Left colon (tissue), 2 donors: ENCODE data around the gene FBXW4. TPM values are rescaled to one million over a fixed set of nuclear protein-coding genes. Genes with fewer than 3 reads are reported as not detected.

Experiments
- ATAC-seq: fragments of 200-7000 bp; cut with Tn5 transposase; one replicate; pipeline ENCODE4 v1.9.1; 2020; ENCODE audit warnings: mild to moderate bottlenecking, moderate library complexity
- DNase-seq, 2 donors: peaks; one replicate each; pipeline ENCODE4 v3.0.0-alpha.2; 2020
- intact Hi-C, 2 donors: fragments of 100-400 bp; cut with DNase I in 1 of 2; cut with micrococcal nuclease in 1 of 2; formaldehyde crosslinking; loops; one replicate each; pipeline versions ENCODE4 v1.11.2 to v1.14.0; 2022; cut with DNase I, micrococcal nuclease
- total RNA-seq, 2 donors: library from RNA; stranded (reverse); fragmentation: NEBNext Ultra II Directional; extraction: Animal tissue kit (Norgen Biotek cat#: 25700); gene quantifications; one replicate each; pipeline ENCODE4 v1.2.1, GENCODE V29; 2021
- donor health status: DM: no; HTN: no; CAD: no.
- donor health status: DM: yes; HTN: yes; CAD: no.

Gene FBXW4
- total RNA-seq, 2 donors from 2014 or later = 57.3 to 57.5 TPM

DNA sequence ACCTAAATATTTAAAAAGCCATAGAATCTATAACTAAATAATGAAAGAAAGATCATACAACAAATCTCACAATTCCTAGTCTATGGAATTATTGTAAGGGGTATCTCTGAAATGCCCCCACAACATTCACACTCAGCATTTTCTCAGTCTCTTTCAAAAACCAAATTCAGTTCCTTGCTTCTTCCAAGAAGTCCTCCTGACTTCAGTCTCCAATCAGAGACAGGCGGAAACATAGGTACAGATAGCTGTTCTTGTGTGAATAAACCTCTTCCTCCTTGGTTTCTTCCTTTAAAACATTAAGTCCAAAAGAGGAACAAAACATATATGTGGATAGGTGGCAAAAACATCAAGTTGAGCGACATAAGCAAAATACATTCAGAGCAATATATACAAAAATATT, 13.9 kb upstream of the FBXW4 start:
- ATAC-seq = no peak
- DNase-seq = no peak
- intact Hi-C loops = loop anchor here in 1 of 2 donors (5.0 kb wide), 1 partner anchor 73 kb away; the partner anchor contains the start of gene NPM3

DNA sequence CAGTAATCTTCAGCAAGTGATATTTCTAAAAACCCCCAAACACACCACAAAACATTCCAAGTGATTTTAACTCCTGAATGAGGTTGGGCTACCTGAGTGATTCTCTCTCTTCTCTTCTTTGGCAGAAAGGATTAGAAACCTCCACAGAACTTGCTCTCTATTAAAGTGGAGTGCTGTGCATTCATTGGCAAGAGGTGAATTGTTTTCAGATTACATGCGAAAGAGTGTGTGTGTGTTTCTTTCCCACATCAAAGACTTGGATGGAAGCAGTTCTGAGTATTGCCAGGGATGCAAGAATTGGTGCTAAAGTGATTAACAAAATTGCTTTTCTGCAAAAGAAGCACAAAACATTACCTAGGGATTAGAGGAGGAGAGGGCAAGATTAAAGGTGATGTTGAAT, 13.1 kb upstream of the FBXW4 start:
- intact Hi-C loops = loop anchor here in 1 of 2 donors (5.0 kb wide), 1 partner anchor 74 kb away; the partner anchor contains the start of gene NPM3
- ATAC-seq (no peak), DNase-seq (no peak)

DNA sequence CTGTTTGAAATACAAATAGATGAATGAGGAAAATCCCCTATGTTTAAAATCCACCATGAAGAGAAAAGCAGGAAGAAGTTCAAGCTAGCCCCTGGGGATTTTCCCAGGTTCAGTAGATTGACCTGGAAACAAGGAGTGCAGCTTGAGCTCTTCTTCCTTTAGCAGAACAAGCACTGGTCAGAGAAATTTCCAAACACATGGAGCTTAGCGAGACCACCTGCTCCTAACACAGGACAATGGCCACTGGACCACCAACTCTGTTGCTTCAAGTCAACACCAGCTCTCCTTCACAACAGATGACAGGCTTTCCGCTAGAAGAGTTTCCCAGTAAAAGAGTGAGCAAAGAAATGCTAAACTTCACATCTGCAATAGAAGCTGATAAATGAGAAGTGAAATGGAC, 9.4 kb upstream of the FBXW4 start:
- DNase-seq (no peak), ATAC-seq (no peak)
- intact Hi-C loops = no loop called here

DNA sequence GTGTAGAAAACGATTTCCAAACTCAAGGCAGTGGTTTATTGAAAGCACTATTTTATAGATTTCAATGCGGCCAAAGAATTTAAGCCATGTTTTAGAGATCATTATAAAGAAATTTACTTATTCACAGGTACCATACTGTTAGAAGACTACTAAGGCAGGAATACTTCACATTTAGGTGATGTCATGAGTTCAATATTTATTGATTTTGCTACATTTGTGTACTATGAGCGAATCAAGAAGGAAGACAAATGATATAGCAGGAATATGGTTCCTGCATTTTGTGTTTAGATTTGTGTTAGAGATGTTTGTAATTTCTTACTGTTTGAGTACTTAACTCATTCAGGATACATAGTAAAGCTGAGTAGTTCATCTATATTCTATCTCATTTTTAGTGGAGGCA, 1.7 kb upstream of the FBXW4 start:
- no peak for ATAC-seq
- intact Hi-C loops = no loop called here

DNA sequence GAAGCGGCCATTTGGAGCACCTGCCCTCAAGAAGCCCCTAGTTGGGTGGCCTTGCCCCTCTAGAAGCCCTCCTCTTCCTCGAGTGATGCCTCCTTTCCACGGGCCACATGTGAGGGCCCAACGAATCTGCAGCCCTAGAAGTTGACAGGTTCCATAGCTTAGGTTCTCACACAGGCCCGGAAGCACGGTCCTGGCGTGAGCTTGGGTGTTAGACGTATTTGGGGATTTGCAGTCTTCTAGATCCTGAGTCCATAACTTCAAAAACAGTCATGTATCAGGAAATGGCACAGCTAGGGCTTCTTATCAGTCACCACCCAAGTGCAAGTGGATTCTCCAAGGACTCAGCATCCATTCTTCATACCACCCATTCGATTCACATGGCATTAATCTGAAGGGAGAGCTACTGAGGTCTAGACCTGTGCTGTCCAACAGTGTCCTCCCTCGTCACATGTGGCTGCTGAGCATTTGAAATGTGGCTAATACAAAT, 477 bp upstream of the FBXW4 start:
- DNase-seq = no peak
- no peak for ATAC-seq
- intact Hi-C loops = no loop called here

More for the DNA sequence above, 1.7 kb upstream of the FBXW4 start:
- DNase-seq = no peak

DNA sequence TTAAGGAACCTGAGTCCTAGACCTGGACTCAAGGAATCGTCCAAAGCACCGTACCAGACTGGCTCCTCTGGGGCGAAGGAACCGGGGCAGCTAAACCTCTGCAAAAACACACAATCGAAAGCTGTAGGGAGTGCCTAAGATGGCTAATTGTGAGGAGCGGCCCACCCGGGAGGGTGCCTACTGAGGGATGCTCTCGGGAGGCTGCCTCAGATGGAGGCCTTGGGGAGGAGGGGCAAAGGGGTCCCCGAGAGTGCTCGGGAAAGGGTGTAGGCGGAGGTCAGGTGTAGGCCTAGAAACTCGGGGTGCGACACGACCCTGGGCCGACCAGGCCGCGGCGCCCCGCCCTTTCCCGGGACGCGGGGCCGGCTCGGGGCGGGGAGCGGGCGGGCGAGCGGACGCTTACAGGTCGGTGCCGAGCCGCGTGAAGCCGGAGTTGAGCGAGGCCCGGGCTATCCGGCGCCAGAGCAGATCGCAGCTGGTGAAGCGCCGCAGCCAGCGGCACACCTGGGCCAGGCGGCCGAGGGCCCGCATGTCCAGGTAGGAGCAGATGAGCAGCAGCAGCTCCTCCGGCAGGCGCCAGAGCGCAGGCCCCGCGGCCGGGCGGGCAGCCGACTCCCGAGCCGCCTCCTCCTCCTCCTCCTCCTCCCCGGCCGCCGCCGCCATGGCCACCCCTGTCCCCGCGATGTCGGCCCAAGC, 844 bp downstream of the FBXW4 start:
- peak; percentile 46 to 72 for DNase-seq
- ATAC-seq = peak; percentile 83
- intact Hi-C loops = no loop called here

DNA sequence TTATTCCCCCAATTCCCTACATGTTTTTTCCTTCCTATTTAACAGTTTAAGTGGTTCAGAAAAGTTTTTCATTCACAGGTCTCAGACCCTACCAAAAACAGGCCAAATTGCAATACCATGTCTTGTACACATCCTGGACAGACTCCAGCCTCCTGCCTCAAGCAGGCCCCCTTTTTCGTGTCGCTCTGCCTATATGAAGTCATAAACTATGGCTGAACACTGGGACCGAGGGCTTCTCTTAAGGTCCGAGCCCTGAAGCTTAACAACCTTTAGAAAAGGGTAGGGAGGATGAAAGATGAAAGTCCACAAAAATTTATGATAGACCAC, 1.4 kb downstream of the FBXW4 start:
- ATAC-seq (no peak), DNase-seq (no peak)
- intact Hi-C loops = no loop called here

DNA sequence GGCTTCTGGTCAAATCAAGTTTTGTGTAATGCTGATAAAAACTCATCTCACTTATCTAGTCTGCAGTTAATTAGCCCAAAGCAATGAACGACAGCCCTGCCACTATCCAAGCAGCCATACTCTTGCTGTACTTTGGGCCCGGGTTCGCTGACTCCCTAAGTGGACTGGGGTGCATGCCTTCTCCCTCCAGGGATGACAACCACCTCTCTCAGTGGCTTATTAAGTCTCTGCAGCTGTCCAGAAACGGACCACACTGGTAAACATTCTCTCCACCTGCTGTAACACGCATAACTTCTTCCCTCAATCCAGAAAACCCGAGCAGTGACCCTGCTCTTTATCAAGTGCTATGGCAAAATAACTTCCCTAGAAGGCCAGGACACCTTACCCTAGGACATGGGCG, 3.9 kb downstream of the FBXW4 start:
- DNase-seq = no peak
- no peak for ATAC-seq
- intact Hi-C loops = no loop called here

DNA sequence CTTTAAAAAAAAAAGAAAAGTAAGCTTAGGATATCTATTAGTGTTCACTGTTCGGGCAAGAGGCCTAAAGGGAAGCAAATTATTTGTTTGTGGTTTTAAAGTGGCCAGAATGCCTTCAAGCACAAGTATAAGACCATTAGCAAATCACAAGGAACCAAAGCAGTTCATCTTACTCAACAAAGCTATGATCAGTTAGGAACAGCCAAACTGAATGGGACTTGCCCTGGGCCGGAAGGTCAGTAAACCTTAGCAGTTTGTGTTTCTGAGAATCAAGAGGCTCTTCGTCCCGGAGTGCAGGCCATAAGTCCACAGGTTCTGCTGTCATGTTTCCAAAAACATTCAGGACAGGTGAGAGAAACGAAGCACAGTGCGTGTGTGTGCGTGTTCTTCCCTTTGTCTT, 4.5 kb downstream of the FBXW4 start:
- intact Hi-C loops = no loop called here
- no peak for ATAC-seq
- DNase-seq = no peak

DNA sequence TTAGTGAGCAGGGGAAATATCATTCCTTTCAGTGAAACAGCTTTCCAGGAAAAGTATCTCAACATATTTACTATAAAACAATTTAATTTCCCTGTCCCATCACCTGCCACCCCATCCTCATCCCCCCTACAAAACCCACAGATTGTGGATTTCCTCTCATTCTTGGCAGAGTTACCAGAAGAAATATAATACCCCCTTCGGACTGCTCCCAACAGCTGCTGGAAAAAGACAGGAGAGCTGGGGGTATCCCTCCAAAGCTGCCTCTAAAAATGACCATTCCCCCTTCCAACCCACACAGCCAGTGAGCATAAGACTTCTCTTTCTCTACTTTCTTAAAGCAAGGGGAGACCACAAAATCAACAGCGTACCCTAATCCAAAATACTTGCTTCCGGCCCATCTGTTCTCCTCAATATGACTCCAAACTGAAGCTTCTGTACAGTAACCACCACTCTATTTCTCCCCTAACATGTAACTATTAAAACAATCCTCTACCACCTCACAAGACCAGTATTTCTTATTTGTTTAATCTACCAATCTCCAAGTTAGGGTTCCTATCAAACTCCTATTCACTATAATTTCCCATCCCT, 7.8 kb downstream of the FBXW4 start:
- intact Hi-C loops = no loop called here
- ATAC-seq (no peak), DNase-seq (no peak)

DNA sequence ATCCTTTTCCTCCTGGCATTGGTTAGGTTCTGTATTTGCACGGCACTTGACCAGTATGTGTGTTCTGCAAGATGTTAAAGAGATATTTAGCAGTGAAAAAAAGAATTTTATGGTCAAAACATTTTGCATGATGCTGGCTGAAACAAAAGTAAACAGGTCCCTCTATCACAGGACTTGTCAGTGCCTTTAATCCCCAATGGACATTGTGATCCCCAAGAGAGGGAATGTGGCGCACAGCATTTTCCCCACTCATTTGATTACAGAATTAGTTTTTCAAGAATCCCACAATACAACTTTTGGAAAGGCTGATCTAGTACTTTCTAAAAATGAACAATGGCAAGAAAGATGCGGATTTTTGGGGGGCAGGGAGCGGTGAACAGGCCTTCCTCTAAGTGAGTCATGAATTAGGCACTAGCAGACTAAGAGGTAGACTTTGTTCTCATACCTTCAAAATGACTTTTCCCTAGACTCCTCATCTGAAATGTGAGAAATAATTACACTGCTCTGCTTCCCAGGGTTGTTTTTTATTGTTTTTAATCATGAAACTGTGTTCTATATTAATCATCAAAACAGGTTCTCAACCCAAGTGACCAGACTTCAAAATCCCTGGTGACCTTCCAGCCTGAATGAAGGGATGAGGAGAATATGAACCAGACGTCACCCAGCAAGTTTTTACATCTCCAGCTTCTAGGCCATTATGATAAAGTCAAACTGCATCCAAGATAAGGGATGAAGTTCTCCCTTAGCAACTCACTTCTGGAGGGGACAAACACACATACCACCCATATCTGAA, 8.6 kb downstream of the FBXW4 start:
- DNase-seq = no peak
- intact Hi-C loops = no loop called here
- ATAC-seq = no peak

DNA sequence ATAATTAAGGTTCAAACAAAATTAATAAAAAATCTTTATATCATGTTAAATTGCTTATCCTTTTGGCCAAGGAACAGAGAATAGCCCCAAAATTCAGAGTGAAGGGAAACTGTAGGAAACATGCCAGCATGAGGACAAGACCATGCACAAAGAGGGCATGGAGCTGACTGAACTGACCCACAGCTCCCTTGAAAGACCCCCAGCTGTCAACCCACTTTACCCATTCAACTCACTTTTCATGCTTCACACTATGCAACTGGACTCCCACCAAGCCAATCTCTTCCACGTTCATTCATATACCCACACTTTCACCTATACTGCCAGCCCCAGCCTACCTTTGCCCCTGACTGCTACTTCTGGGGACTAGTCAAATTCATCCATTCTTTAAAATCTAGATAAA, 10.2 kb downstream of the FBXW4 start:
- ATAC-seq = no peak
- intact Hi-C loops = no loop called here

DNA sequence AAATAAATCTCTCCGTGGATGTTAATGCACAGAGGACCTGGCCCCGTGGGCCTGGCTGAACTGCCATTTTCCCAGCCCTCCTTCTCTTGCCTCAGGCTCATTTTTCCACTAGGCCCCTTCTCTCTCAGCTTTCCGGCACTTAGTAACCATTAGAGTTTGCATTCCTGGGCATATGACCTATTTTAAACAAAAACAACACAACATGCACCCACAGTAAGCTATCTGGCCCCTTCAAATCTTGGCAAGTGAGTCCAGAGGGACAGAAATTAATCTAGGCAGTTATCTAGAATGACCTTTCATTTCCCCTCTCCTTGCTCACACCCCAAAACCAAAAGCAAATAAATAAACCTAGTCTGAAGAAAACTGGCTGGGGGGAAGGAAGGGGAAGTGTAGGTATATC, 11.7 kb downstream of the FBXW4 start:
- intact Hi-C loops = no loop called here
- DNase-seq = no peak
- peak; percentile 16 for ATAC-seq

More for the DNA sequence above, 10.2 kb downstream of the FBXW4 start:
- DNase-seq = no peak

DNA sequence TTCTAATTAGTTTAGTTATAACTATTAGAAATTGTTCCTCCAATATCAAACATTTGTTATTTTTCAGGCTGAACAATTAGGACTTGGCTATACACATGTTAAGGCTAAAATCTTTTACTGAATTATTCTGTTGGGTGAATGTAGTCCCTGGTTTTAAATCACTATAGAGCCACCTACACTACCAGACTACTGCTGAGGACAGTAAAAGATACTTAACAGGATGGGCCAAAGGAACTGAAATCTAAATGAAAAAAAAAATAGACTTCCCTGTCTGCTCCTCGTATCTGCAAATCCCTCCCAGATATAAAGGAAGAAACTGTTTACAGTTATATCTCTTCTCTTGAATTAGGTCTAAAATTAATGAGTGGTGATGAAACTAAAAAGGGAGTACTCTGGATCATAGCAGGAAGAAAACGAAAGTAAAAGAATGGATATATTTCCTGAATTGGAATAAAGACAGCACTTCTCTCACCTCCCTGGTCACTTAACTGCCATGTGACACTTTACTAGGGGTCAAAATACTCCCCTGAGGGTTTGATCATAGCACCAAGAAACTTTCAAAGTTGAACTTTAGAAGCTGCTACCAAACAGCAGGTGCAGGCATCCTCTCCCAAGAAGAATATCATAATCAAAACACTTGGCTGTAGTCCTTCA, 12.7 kb downstream of the FBXW4 start:
- intact Hi-C loops = no loop called here
- DNase-seq (no peak), ATAC-seq (peak; percentile 93)

DNA sequence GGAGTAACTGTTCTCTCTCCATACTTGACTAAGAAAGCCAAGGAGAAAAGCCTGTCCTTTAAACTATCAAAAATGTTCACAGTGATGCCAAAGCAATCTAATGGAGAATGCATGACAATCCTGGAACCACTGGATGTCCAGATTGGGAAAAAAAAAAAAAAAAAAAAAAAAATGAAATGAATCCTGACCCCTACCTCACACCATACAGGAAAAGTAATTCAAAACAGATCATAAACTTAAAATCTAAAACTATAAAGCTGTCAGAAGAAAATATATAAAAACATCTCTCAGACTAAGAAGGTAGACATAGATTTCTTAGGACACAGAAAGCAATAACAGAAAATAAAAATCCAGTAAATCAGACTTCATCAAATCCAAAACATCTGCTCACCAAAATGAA, 18.4 kb downstream of the FBXW4 start:
- no peak for DNase-seq
- no peak for ATAC-seq
- intact Hi-C loops = no loop called here

DNA sequence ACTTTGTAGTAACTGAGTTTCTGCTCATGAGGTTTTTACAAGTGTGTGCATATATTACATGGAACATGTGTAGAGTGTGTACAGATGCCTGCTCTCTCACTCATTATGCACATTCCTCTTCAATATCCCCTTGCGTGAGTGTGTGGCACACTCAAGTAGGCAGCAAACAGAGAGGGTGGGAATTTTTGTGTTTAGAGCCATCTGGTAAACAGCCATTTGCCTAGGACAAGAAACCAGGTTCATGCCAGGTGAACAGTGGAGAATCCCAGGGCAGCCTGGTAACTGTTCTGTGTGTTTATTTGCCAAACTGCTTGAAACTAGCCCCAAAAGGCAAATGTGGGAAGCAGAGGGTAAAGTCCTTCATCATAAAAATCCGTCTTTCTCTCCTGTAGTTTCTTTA, 19.9 kb downstream of the FBXW4 start:
- intact Hi-C loops = no loop called here
- ATAC-seq (no peak), DNase-seq (no peak)

DNA sequence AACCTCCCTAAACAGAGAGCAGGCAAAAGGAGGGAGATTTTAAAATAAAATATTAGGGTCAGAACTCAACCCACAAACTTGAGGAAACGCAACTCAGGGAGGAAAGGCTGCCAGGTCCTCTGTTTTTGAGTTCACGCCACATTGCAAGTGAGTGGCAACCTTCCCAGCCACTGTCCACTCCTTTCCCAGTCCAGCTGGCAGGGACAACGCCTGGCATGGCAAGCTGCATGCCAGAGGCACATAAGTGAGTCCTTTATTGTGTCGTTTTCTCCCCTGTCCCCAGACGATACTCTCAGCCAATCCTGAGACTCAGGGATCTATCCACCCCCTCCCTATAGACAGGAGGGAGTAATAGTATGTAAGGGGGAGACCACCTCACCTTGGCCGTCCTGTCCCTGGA, 22.4 kb downstream of the FBXW4 start:
- no peak for ATAC-seq
- intact Hi-C loops = no loop called here
- DNase-seq = no peak

DNA sequence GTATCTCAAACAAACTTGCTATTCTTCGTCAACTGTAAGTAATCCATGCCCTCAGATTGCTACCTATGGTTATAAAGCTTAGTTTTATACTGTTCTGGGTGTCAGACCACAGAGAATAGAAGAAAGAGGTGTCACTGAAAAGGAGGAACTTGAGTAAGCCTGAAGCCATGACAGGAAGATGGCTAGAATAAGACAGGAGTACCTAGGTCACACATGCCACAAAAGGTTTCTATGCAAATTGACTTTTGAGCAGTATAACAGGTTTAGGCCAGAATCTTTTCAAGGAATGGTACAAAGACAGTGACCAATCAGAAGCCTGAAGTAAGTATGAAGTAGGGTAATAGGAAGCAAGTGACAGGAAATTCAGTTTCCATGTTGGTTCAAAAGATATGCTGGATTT, 23.5 kb downstream of the FBXW4 start:
- no peak for ATAC-seq
- DNase-seq = no peak
- intact Hi-C loops = no loop called here

DNA sequence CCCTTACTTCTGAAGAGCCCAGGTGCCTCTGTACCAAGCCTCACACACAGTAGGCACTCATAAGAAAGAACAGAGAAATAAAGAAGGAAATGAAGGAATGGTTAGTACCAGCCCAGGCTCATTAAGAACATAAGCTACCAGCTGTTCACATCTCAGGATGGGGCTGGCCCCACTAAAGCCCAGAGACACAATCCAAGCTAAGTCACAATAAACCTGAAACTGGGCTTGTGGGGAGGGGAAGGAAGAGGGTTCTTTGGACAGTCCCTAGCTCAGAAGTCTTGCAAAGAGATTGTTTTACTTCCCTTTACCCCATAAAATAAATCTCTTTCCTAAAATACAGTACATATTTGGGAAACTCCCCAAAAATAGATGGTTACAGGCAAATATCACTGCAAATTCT, 24.3 kb downstream of the FBXW4 start:
- intact Hi-C loops = no loop called here

DNA sequence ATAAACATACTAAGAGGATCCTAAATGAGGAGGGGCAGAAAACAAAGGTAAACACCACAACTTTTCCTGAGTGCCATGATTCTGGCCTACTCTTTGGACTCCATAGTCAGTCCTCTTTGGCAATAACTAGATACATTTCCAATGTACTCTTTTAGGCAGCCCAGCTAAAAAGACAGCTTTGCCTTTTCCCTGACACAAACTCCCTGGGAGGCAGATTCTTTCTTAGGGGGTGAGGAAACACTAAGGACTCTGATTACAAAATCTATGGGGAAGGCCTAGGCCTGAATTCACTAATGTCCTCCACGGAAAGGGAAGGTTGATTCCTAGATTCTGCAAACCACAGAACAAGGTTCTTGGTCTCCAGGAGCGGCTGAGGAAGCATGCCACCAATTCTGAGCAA, 25.8 kb downstream of the FBXW4 start:
- intact Hi-C loops = no loop called here
- ATAC-seq = no peak

More for the DNA sequence above, 24.3 kb downstream of the FBXW4 start:
- no peak for DNase-seq
- ATAC-seq = no peak

More for the DNA sequence above, 25.8 kb downstream of the FBXW4 start:
- no peak for DNase-seq
